Measurements from ENCODE around the gene ATP2A3. TPM values are rescaled to one million over a fixed set of nuclear protein-coding genes. Genes with fewer than 3 reads are reported as not detected.

The ATP2A3 gene
- polyA plus RNA-seq, 4 donors, result 3.2 to 6.4 (median 5.2) TPM

- no peak for DNase-seq (ENCODE audit: low read depth in 4 of 4, low spot score in 3 of 4)
These were observed 88.9 kb downstream of the ATP2A3 start for GRCh38 chr17:3875317-3875716.

Other genes starting within 250 kb of the ATP2A3 start
- 1 to 10 TPM; 2.9 to 3.9 (median 3.4) TPM for gene HASPIN, start 240.5 kb downstream of the ATP2A3 start, polyA plus RNA-seq (ENCODE audit: insufficient read length in 4 of 4)
- gene ITGAE, start 163.2 kb downstream of the ATP2A3 start, polyA plus RNA-seq (ENCODE audit: insufficient read length in 4 of 4), result 10 to 100 TPM; 33.5 to 40.4 (median 39.3) TPM
- 10 to 100 TPM; 69.0 to 91.3 (median 79.4) TPM for gene NCBP3, start 118.2 kb downstream of the ATP2A3 start, polyA plus RNA-seq (ENCODE audit: insufficient read length in 4 of 4)
- 1 to 10 TPM; 3.8 to 4.7 (median 4.1) TPM for gene CAMKK1, start 71.4 kb downstream of the ATP2A3 start, polyA plus RNA-seq (ENCODE audit: insufficient read length in 4 of 4)
- gene P2RX1, start 48.0 kb downstream of the ATP2A3 start, polyA plus RNA-seq (ENCODE audit: insufficient read length in 4 of 4), result 1 to 10 TPM in 2 of 4 donors, under 1 TPM in 2; 0.87 to 1.6 (median 0.94) TPM
- gene ZZEF1, start 178.6 kb upstream of the ATP2A3 start, polyA plus RNA-seq (ENCODE audit: insufficient read length in 4 of 4), result 10 to 100 TPM; 19.5 to 23.7 (median 21.0) TPM
- 10 to 100 TPM; 28.1 to 34.7 (median 30.6) TPM for gene CYB5D2, start 178.8 kb upstream of the ATP2A3 start, polyA plus RNA-seq (ENCODE audit: insufficient read length in 4 of 4)

All from right renal pelvis (tissue), 4 donors.